ENCODE measurements around the gene EFNA3. TPM values are rescaled to one million over a fixed set of nuclear protein-coding genes. Genes with fewer than 3 reads are reported as not detected.

Gene EFNA3
- total RNA-seq, 1 experiment from 2014 or later = 20.4 TPM

- no peak overlapping the region for H2AFZ ChIP-seq (ENCODE audit: low read depth, low read length, poor library complexity, severe bottlenecking)
- BruUV-seq (replicated peaks) = no TSS peak
- H3K4me3 ChIP-seq (replicated peaks in 1 of 2; ENCODE audit: low read depth in 1 of 2, low read length in 2 of 2) = no peak overlapping the region
- ATAC-seq = no peak
- H3K27ac ChIP-seq (ENCODE audit: low read depth, low read length) = no peak overlapping the region
- peaks cover 0 to under 1% of the 10 kb centered on the region in 2 experiments; a peak in 1 of 4 replicates for H3K4me1 ChIP-seq (ENCODE audit: control insufficient read depth in 1 of 2, insufficient read depth in 2 of 2, low read length in 2 of 2)
- no peaks in the 10 kb centered on the region for H3K36me3 ChIP-seq (ENCODE audit: control insufficient read depth in 1 of 2, insufficient read depth in 2 of 2, low read length in 2 of 2)
- POLR2A ChIA-PET = no interaction called here
- H3K9ac ChIP-seq (ENCODE audit: low read length) = no peak overlapping the region
- H3K9me2 ChIP-seq (ENCODE audit: insufficient read depth) = no peaks in the 10 kb centered on the region
- intact Hi-C loops (cut with micrococcal nuclease) = no loop called here
- RAD21 ChIA-PET (ENCODE audit: low non-redundant PET in 1 of 2, low total read pairs in 2 of 2, uncharacterized antibody in 2 of 2, unreplicated experiment in 2 of 2) = no interaction called here
- DNase-seq (ENCODE audit: low read depth, low spot score) = no peak
- no peaks in the 10 kb centered on the region for H4K20me1 ChIP-seq (ENCODE audit: insufficient read depth)
- TF ChIP-seq ZBTB33 (IDR thresholded peaks at IDR 0.05; ENCODE audit: extremely low read depth, insufficient replicate concordance, low read length) (no peak), CTCF (IDR thresholded peaks at IDR 0.05 in 2 of 3, conservative IDR thresholded peaks at IDR 0.05 in 1 of 3; ENCODE audit: borderline replicate concordance in 1 of 3, insufficient read depth in 1 of 3, low read depth in 2 of 3, low read length in 2 of 3) (no peak), EGR1 (IDR thresholded peaks at IDR 0.05; ENCODE audit: low read depth) (no peak), ELF1 (IDR thresholded peaks at IDR 0.05; ENCODE audit: borderline replicate concordance, low read depth) (no peak), SRF (IDR thresholded peaks at IDR 0.05; ENCODE audit: low read depth) (no peak), RAD21 (IDR thresholded peaks at IDR 0.05; ENCODE audit: low read depth) (no peak), YY1 (IDR thresholded peaks at IDR 0.05; ENCODE audit: extremely low read depth, insufficient replicate concordance, low read depth, low read length) (no peak), POLR2A (IDR thresholded peaks at IDR 0.05; ENCODE audit: borderline replicate concordance, extremely low read depth, insufficient read depth, insufficient read length) (no peak), ZFX (IDR thresholded peaks at IDR 0.05) (no peak), ZNF274 (IDR thresholded peaks at IDR 0.05; ENCODE audit: low read depth, low read length) (no peak), EZH2phosphoT487 (IDR thresholded peaks at IDR 0.05; ENCODE audit: borderline replicate concordance) (no peak), REST (IDR thresholded peaks at IDR 0.05; ENCODE audit: low read depth) (no peak), CBX3 (IDR thresholded peaks at IDR 0.05; ENCODE audit: low read depth) (no peak), SIN3A (IDR thresholded peaks at IDR 0.05; ENCODE audit: low read depth) (no peak)
- no peaks in the 10 kb centered on the region for H3K27me3 ChIP-seq (ENCODE audit: insufficient read depth, low read length)
- H3K9me3 ChIP-seq (ENCODE audit: control insufficient read depth in 1 of 2, insufficient read depth in 1 of 2, low read depth in 1 of 2, low read length in 2 of 2) = no peaks in the 10 kb centered on the region
- no peaks in the 10 kb centered on the region for H3K79me2 ChIP-seq (ENCODE audit: insufficient read depth, low read length)
- CTCF ChIA-PET = no interaction called here
- no peak overlapping the region for H3K4me2 ChIP-seq (ENCODE audit: low read length)
These were observed 45.8 kb upstream of the EFNA3 start for GRCh38 chr1:155032886-155033285.

All from HCT116 (cell line).